Measurements from ENCODE around the gene ARVCF. TPM values are rescaled to one million over a fixed set of nuclear protein-coding genes. Genes with fewer than 3 reads are reported as not detected.

The ARVCF gene
- polyA plus RNA-seq, 1 donor from 2014 or later = 112 TPM

DNA sequence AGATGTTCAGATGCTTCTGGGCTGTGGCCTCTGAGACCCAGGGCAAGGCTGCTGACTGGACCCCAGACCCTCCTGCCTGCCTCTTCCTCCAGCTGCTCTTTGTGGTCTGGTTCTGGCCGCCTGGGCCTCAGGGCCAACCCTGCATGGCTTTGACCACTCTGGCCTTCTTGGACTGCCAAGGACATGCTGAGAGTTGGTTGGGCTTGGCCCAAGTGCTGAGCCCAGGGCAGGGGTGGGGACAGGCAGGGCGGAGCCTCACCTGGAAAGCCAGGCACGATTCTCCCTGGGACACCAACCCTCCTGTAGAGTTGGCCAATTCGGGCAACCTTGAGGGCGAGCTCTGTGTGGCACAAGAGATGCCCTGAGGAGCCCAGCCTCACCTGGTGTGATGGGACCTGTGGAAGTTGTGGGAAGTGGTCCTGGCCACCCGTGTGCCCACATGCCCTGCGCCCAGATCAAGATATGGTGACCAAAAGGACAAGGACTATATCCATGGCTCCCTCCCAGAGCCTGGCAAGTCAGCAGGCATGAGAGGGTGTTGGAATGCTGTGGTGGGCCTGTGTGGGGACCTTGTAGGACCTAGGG, 15.9 kb upstream of the ARVCF start:
- no peaks in the 10 kb centered on the region for H3F3A ChIP-seq (ENCODE audit: insufficient read depth, low read length, poor library complexity, severe bottlenecking)
- H3K9ac ChIP-seq (ENCODE audit: low read length) = no peak overlapping the region
- no peaks in the 10 kb centered on the region for H3K36me3 ChIP-seq (ENCODE audit: insufficient read depth, low read length)
- no peak overlapping the region for H3K4me3 ChIP-seq (ENCODE audit: low read length)
- no peaks in the 10 kb centered on the region for H3K9me2 ChIP-seq (ENCODE audit: insufficient read depth, low read length)
- H3K27ac ChIP-seq (ENCODE audit: low read length) = no peak overlapping the region
- no peak overlapping the region for H3K4me2 ChIP-seq (ENCODE audit: low read length)
- H3K9me3 ChIP-seq (ENCODE audit: low read length) = no peaks in the 10 kb centered on the region
- no peak overlapping the region for H2AFZ ChIP-seq (ENCODE audit: low read depth, low read length)
- H4K20me1 ChIP-seq (ENCODE audit: insufficient read depth) = no peaks in the 10 kb centered on the region
- TF ChIP-seq EP300 (conservative IDR thresholded peaks at IDR 0.05; ENCODE audit: poor library complexity, severe bottlenecking) = no peak
- TF ChIP-seq TAF1 (IDR thresholded peaks at IDR 0.05; ENCODE audit: low read depth) = no peak
- TF ChIP-seq SMC3 (conservative IDR thresholded peaks at IDR 0.05; ENCODE audit: poor library complexity) = no peak
- TF ChIP-seq, protein P1, sequence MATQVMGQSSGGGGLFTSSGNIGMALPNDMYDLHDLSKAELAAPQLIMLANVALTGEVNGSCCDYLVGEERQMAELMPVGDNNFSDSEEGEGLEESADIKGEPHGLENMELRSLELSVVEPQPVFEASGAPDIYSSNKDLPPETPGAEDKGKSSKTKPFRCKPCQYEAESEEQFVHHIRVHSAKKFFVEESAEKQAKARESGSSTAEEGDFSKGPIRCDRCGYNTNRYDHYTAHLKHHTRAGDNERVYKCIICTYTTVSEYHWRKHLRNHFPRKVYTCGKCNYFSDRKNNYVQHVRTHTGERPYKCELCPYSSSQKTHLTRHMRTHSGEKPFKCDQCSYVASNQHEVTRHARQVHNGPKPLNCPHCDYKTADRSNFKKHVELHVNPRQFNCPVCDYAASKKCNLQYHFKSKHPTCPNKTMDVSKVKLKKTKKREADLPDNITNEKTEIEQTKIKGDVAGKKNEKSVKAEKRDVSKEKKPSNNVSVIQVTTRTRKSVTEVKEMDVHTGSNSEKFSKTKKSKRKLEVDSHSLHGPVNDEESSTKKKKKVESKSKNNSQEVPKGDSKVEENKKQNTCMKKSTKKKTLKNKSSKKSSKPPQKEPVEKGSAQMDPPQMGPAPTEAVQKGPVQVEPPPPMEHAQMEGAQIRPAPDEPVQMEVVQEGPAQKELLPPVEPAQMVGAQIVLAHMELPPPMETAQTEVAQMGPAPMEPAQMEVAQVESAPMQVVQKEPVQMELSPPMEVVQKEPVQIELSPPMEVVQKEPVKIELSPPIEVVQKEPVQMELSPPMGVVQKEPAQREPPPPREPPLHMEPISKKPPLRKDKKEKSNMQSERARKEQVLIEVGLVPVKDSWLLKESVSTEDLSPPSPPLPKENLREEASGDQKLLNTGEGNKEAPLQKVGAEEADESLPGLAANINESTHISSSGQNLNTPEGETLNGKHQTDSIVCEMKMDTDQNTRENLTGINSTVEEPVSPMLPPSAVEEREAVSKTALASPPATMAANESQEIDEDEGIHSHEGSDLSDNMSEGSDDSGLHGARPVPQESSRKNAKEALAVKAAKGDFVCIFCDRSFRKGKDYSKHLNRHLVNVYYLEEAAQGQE (IDR thresholded peaks at IDR 0.05; ENCODE audit: borderline replicate concordance) = no peak
- TF ChIP-seq, protein P2, sequence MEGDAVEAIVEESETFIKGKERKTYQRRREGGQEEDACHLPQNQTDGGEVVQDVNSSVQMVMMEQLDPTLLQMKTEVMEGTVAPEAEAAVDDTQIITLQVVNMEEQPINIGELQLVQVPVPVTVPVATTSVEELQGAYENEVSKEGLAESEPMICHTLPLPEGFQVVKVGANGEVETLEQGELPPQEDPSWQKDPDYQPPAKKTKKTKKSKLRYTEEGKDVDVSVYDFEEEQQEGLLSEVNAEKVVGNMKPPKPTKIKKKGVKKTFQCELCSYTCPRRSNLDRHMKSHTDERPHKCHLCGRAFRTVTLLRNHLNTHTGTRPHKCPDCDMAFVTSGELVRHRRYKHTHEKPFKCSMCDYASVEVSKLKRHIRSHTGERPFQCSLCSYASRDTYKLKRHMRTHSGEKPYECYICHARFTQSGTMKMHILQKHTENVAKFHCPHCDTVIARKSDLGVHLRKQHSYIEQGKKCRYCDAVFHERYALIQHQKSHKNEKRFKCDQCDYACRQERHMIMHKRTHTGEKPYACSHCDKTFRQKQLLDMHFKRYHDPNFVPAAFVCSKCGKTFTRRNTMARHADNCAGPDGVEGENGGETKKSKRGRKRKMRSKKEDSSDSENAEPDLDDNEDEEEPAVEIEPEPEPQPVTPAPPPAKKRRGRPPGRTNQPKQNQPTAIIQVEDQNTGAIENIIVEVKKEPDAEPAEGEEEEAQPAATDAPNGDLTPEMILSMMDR (IDR thresholded peaks at IDR 0.05; ENCODE audit: poor library complexity, severe bottlenecking) = no peak
- no peak for TF ChIP-seq RAD21 (conservative IDR thresholded peaks at IDR 0.05)
- no peak for TF ChIP-seq EZH2 (IDR thresholded peaks at IDR 0.05; ENCODE audit: borderline replicate concordance, insufficient read depth, low read length, poor library complexity, severe bottlenecking)
- no peak for TF ChIP-seq POLR2AphosphoS5 (IDR thresholded peaks at IDR 0.05)
- TF ChIP-seq MXI1 (conservative IDR thresholded peaks at IDR 0.05; ENCODE audit: poor library complexity, severe bottlenecking) = no peak
- no peaks in the 10 kb centered on the region for H3K27me3 ChIP-seq (ENCODE audit: insufficient read depth, low read depth, low read length)
- H3K79me2 ChIP-seq (replicated peaks; ENCODE audit: insufficient read depth, low read length) = no peaks in the 10 kb centered on the region

DNA sequence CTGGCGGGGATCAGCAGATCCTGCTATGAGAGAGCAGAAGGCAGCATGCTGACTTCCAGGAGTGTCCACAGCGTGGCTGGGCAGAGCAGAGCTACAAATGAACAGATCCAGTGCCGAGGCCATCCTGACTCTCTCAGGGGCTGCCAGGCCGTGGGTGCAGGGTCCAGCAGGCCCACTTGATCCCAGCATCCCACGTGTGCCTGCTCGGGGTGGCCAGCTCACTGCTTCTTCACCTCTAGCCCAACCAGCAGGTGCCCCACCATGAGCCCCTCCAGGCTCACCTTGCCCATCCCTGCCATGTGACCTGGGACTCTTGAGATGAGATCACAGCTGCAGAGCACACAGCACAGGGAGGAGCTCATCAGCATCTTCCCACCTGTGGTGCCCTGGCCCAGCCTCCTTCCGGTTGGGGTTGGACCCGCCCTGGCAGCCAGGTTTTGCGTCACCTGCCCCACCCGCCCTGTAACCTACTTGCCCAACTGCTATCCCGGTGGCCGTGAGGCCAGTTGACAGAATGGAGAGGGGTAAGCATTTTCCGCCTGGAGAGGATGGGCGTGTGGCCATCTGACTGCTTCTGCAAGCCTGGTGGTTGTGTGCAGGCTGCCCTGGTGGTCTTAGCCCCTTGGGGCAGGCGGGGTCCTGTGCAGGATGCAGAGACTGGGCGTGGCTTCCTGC, 15.2 kb upstream of the ARVCF start:
- TF ChIP-seq EP300 (conservative IDR thresholded peaks at IDR 0.05; ENCODE audit: poor library complexity, severe bottlenecking) (no peak), RAD21 (conservative IDR thresholded peaks at IDR 0.05) (no peak), POLR2AphosphoS5 (IDR thresholded peaks at IDR 0.05) (no peak), MXI1 (conservative IDR thresholded peaks at IDR 0.05; ENCODE audit: poor library complexity, severe bottlenecking) (no peak), TAF1 (IDR thresholded peaks at IDR 0.05; ENCODE audit: low read depth) (no peak), EZH2 (IDR thresholded peaks at IDR 0.05; ENCODE audit: borderline replicate concordance, insufficient read depth, low read length, poor library complexity, severe bottlenecking) (no peak)
- TF ChIP-seq, protein P1 (IDR thresholded peaks at IDR 0.05; ENCODE audit: borderline replicate concordance) = no peak
- TF ChIP-seq, protein P2 (IDR thresholded peaks at IDR 0.05; ENCODE audit: poor library complexity, severe bottlenecking) = no peak
- H3K27ac ChIP-seq (ENCODE audit: low read length) = no peak overlapping the region

More for the DNA sequence above, 15.2 kb upstream of the ARVCF start:
- Histone ChIP-seq H3K4me2 (ENCODE audit: low read length) (no peak overlapping the region), H2AFZ (ENCODE audit: low read depth, low read length) (no peak overlapping the region), H4K20me1 (ENCODE audit: insufficient read depth) (no peaks in the 10 kb centered on the region), H3K9me3 (ENCODE audit: low read length) (no peaks in the 10 kb centered on the region), H3K9ac (ENCODE audit: low read length) (no peak overlapping the region), H3K36me3 (ENCODE audit: insufficient read depth, low read length) (no peaks in the 10 kb centered on the region), H3F3A (ENCODE audit: insufficient read depth, low read length, poor library complexity, severe bottlenecking) (no peaks in the 10 kb centered on the region), H3K4me3 (ENCODE audit: low read length) (no peak overlapping the region), H3K27me3 (ENCODE audit: insufficient read depth, low read depth, low read length) (no peaks in the 10 kb centered on the region), H3K9me2 (ENCODE audit: insufficient read depth, low read length) (no peaks in the 10 kb centered on the region), H3K79me2 (replicated peaks; ENCODE audit: insufficient read depth, low read length) (no peaks in the 10 kb centered on the region)

Data from neural cell (in vitro differentiated cells).